GM03348 (cell line): ENCODE results near the gene LPP.

ENCODE experiments used
- DNase-seq: peaks from one replicate; pipeline ENCODE4 v3.0.0; 2012; ENCODE audit warnings: low spot score

The LPP gene

GRCh38 chr3:188884299-188885043 lies 730.5 kb downstream of the LPP start:
- DNase-seq = no peak

DNA sequence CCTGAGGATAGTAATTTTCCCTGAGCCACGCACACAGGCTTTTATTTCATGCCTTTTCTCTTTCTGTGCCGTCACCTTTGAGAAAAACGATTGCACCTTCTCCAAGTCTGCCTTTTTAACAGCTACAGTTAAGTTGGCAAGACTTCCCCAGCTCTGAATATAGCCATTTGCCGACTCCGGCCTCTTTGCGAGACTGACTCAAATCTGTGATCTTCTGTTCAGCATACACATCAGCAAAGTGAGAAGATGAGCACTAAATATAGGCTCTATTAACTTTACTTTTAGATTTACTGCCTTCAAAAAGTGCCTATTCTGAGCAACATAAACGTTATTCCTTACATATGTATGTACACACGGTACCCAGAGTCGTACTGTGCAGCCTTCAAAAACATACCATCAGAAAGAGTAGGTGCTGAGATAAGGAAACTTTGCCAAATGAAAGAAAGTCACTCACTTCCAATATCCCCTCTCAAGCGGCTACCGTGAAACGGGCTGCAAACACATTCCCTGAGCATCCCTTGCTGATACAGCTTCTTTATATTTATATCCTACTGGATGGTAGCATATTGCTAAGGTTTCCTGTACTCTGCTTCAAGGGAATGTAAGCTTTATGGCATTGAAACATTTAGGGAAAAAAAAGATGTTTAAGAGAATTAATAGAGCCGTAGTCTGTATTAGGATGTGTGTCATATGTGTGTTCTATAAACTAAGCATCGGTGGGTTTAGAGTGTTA lies 734.5 kb downstream of the LPP start:
- no peak for DNase-seq

GRCh38 chr3:188889054-188889491 lies 735.1 kb downstream of the LPP start:
- no peak for DNase-seq

GRCh38 chr3:188890572-188891270 lies 736.8 kb downstream of the LPP start:
- DNase-seq = peak; percentile 28

DNA sequence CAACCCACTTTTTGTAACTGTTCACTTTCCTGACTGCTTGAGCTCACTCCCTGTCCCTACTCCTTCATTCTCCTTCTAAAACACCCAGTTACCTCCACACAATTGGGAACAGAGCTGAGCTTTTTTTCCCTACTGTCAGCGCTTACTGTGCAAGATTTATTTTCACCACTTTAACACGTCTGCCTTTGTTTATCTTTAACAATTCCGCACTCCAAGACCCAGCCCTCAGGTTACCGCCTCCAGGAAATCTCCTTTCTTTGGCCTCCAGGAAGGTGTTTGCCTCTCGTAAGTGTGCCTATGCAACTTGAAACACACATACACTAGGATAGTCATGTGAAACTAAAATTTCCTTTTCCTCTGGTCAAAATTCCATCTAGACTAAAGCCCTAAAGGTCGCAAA lies 745.9 kb downstream of the LPP start:
- no peak for DNase-seq

- DNase-seq = peak; percentile 75
Observed at GRCh38 chr3:188900421-188900951, 746.5 kb downstream of the LPP start.

DNA sequence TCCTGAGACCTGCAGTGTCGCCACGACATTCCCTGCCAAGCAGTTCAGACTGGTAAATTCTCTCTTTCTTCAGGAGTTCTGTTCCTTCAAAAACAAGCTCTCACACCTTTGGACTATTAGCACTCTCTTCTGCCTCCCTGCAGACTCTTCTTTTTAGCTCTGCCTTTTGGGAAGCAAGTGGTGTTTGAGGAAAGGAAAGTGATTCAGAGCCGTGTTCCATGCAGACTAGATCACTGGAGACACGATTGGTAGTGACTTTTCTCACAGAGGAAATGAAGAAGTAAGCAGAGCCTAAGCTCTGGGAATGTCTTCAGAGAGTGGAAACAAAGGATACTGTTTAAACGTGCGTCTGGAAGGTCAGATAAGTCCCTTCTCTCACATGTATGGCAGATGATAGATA lies 747.2 kb downstream of the LPP start:
- peak; percentile 27 for DNase-seq

DNA sequence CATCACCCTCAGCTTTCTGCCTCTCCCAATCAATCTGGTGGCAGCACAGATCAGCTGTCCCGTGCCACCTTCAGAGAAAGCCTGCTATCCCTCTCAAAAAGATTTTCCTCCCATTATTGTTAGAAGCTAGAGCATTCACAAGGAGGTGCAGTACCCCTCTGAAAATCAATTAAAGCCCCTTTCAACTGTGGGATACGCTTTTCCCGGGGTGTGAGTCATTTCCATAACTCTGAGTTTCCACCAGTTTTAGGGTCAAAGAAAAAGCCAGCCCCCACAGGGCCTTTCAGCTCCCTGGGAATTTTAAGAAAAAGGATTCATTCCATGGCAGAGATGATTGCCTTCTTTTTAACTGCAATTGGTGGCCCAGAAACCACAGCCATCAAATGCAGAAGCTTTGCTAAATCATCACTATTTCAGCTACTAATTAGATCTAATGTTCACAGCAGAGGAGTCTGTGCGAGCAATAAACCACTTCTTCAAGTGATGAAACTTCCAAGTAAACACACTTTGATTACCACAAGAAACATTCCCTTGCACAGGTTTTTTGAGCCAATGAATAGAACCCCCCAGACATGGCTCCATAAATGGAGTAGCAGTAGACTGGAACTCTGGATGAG lies 747.8 kb downstream of the LPP start:
- no peak for DNase-seq

DNA sequence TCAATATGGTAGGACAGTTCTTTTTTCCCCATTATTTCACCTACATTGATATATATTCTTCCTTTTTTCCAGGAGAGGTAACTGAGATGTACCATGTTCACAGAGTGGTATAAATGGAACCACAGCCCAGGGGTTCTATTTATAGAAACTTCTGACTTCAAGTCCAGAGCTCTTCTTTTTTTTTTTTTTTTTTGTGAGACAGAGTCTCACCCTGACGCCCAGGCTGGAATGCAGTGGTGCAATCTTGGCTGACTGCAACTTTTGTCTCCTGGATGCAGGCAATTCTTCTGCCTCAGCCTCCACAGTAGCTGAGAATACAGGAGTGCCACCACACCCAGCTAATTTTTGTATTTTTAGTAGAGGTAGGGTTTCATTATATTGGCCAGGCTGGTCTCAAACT lies 750.7 kb downstream of the LPP start:
- DNase-seq = peak; percentile 21

DNA sequence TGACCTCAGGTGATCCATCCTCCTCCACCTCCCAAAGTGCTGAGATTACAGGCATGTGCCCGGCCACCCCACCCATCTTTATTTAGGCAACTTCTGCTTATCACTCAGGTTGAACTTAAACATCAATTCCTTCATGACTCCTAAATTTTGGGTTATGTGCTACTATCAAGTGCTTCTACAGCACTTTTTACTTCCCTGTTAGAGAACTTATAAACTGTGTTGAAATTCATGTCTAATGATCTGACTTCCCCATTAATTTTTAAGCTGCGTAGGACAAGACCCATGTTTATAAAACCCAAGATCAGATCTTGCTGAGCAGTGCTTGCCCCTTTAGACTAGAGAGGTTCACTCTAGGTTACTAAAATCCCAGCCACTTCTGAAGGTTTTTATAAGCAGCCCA lies 751.6 kb downstream of the LPP start:
- no peak for DNase-seq

GRCh38 chr3:188906236-188906635 lies 752.3 kb downstream of the LPP start:
- DNase-seq = no peak

DNA sequence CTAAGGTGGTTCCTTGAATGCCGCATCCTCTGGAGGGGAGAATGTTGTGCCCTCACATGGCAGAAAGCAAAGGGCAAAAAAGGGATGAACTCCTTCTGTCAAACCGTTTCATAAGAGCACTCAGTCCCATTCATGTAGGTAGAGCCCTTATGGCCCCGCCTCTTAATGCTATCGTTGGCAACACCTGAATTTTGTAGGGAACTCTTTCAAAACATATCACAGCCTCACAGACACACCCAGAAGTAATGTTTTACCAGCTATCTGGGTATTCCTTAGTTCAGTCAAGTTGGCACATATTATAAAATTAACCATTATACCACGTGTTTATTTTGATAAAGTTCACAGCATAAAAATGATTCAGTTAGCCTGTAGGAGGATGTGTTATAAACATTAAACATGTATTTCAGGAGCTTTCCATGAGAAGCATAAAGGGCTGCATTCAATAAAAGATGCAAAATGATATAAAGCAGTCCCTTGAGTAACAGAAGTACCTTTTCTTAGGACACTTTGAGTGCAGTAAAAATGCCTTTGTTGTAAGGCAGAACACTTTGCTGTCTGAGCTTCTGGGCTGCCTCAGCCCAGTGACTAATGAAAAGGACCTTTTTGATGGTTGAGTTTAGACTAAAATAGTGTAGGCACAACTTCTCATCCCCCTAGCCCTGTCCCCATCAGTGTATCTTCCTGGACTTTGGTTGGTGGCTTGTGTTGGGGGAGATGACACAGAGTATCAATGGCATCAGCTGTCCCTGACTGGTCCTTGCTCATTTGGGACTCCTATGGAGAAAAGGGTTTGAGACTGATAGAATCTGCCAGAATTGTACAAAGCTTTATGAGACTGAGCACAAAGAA lies 754.3 kb downstream of the LPP start:
- no peak for DNase-seq

DNA sequence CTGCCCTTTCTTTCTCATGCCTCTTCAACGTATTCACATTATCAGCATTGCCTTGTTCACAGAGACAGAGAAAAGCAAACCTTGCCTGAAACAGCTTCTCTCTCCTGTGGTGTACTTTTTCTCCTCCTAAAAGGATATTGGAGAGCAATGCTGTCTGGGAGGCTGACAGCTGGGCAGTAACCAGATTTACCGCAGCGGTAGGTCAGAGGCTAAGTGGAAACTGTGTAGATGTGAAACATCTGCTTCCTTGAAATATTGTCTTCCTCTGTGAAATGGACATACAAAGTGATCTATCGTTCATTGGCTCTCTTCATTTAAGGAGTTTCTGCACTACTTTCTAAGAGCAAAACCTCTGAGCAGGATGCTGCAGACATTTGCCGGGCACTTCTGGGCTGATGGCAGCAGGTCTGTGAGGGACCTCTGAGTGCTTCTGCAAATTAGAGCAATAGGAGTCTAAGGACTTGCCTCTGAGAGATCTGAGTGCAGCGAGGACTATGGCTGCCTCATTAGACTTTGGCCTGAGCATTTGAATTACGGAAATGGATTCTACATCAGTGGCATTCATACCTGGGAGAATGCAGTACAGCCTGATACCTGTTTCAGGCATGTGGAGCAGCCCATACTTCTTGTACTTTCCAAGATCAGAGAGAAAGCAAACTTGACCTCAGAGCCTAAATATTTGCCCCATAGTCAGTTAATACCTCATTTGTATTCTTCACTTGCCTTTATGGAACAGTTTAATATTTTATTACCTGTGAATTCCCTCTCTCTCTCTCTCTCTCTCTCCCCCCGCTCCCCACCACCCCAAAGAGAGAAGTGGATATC lies 757.3 kb downstream of the LPP start:
- DNase-seq = no peak

GRCh38 chr3:188913084-188913483 lies 759.1 kb downstream of the LPP start:
- no peak for DNase-seq

DNA sequence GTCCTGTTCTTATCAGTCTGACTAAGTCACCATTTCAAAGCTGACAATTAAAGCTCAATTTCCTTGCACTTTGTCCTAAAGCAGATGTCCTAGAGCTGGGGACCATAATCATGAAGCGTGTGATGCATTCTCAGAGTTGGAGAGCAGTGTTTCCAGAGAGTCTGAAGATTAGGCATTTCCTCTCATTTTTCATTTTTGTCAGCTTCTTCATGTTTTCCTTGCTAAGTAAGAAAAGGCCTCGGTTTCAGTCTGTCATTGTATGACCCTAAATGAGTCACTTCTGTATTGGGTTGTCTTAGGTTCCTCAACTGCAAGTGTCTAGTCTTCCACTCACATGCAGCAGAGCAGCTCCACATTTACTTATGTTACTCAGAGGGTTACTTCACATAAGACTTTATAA lies 760.6 kb downstream of the LPP start:
- no peak for DNase-seq

- DNase-seq = peak; percentile 33
Observed at GRCh38 chr3:188915127-188915526, 761.2 kb downstream of the LPP start.

- DNase-seq = no peak
Observed at GRCh38 chr3:188916934-188917401, 763.0 kb downstream of the LPP start.

DNA sequence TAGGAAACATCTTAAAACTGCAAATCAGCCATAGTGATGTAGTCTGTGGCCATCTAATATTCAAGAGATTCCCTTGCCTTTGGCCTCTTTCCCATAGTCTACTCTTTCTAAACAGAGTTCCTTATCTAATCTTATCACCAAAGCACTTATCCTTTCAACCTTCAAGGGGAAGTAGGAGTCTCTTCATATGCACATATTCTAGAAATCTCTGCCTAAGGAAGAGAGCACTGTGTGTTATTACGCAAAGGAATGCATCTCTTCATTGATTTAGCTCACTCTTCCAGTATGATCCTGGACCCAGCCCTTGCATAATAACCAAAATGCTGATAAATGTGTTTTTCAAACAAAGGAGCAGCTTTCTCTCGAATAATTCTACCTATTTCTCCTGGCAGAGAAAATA lies 764.1 kb downstream of the LPP start:
- no peak for DNase-seq

- DNase-seq = no peak
Observed at GRCh38 chr3:188923671-188924070, 769.7 kb downstream of the LPP start.

- no peak for DNase-seq
Observed at GRCh38 chr3:188925376-188925775, 771.4 kb downstream of the LPP start.
